OCI-LY7 (cell line): ENCODE results near the gene PML. TPM values are rescaled to one million over a fixed set of nuclear protein-coding genes. Genes with fewer than 3 reads are reported as not detected.

Source experiments
- BruUV-seq: library from RNA; stranded (reverse); fragments of 400-500 nt; replicated peaks from 2 replicates; lab custom pipeline; 2021; lab: Mats Ljungman, UMichigan
- CTCF ChIA-PET: fragments of 300-600 bp; sonication (Branson Sonifier 250); formaldehyde crosslinking; loops from one replicate; lab custom pipeline; 2022; ENCODE audit warnings: antibody characterized with exemption; ENCODE audit not compliant: unreplicated experiment; lab: Charles Lee
- POLR2A ChIA-PET: fragments of 300-600 bp; sonication (Branson Sonifier 250); formaldehyde crosslinking; loops from one replicate; lab custom pipeline; 2022; ENCODE audit warnings: antibody characterized with exemption; lab: Charles Lee
- DNase-seq: peaks from one replicate; pipeline ENCODE4 v3.0.0-alpha.2; 2015; ENCODE audit warnings: low spot score
- H2AFZ ChIP-seq: fragments of 200-600 bp; sonication (generic), shearing (Covaris generic); 2 replicates; pipeline ENCODE4 v1.6.1; 2014; ENCODE audit warnings: mild to moderate bottlenecking, antibody characterized with exemption, low read length, moderate library complexity
- H3K27ac ChIP-seq: fragments of 200-600 bp; sonication (generic); 2 replicates; pipeline ENCODE4 v1.5.1; 2014; ENCODE audit warnings: mixed run types, low read depth, mild to moderate bottlenecking, moderate library complexity, low read length, inconsistent platforms; ENCODE audit not compliant: poor library complexity, severe bottlenecking
- H3K36me3 ChIP-seq: fragments of 200-600 bp; sonication (generic); 2 replicates; pipeline ENCODE4 v1.6.1; 2014; ENCODE audit warnings: mild to moderate bottlenecking, antibody characterized with exemption, low read length, moderate library complexity, mixed read lengths; ENCODE audit not compliant: insufficient read depth
- H3K4me1 ChIP-seq: fragments of 200-600 bp; sonication (generic); 2 replicates; pipeline ENCODE4 v1.5.1; 2014; ENCODE audit warnings: mild to moderate bottlenecking, low read length; ENCODE audit not compliant: insufficient read depth, poor library complexity, severe bottlenecking
- H3K4me2 ChIP-seq: fragments of 200-600 bp; sonication (generic); 2 replicates; pipeline ENCODE4 v1.6.1; 2014; ENCODE audit warnings: mild to moderate bottlenecking, low read length
- H3K4me3 ChIP-seq: fragments of 200-600 bp; sonication (generic); 2 replicates; pipeline ENCODE4 v1.5.1; 2014; ENCODE audit warnings: mild to moderate bottlenecking, low read depth, low read length; ENCODE audit not compliant: poor library complexity, severe bottlenecking
- H3K79me2 ChIP-seq: fragments of 200-600 bp; sonication (generic); 2 replicates; pipeline ENCODE4 v1.6.1; 2016; ENCODE audit warnings: low read depth, mild to moderate bottlenecking, low read length, moderate library complexity, mixed read lengths; ENCODE audit not compliant: insufficient read depth
- H3K9me2 ChIP-seq: fragments of 200-600 bp; sonication (generic); 2 replicates; pipeline ENCODE4 v1.6.1; 2016; ENCODE audit warnings: mild to moderate bottlenecking, low read length, mixed read lengths; ENCODE audit not compliant: insufficient read depth
- H3K9me3 ChIP-seq: fragments of 200-600 bp; sonication (generic); 2 replicates; pipeline ENCODE4 v1.6.1; 2014; ENCODE audit warnings: mild to moderate bottlenecking, mixed run types, low read length, mixed read lengths
- H4K20me1 ChIP-seq: fragments of 200-600 bp; sonication (generic); 2 replicates; pipeline ENCODE4 v1.6.1; 2014; ENCODE audit warnings: mild to moderate bottlenecking, antibody characterized with exemption, low read length, moderate library complexity, mixed read lengths; ENCODE audit not compliant: insufficient read depth
- EZH2phosphoT487 ChIP-seq: fragments of 200-600 bp; sonication (generic); IDR thresholded peaks from 2 replicates; pipeline ENCODE4 v1.6.1; 2018; ENCODE audit warnings: low read depth, borderline replicate concordance, mild to moderate bottlenecking, mixed run types, antibody characterized with exemption, low read length, moderate library complexity, mixed read lengths
- intact Hi-C: fragments of 100-400 bp; cut with micrococcal nuclease; formaldehyde crosslinking; loops from one replicate; pipeline ENCODE4 v1.10.0; 2022; ENCODE audit not compliant: unreplicated experiment
- total RNA-seq, 2 experiments: library from RNA; depleted of rRNA in 1 of 2; stranded (reverse); fragments of >200 nt in 1 of 2; shearing (Covaris generic) in 1 of 2; gene quantifications; 2 replicates each; pipeline ENCODE4 v1.2.3, GENCODE V29; 2014 to 2022
- TF ChIP-seq, protein P1 (sequence below): fragments of 200-600 bp; sonication (generic); conservative IDR thresholded peaks from 2 replicates; pipeline ENCODE4 v1.5.1; 2014; ENCODE audit warnings: mild to moderate bottlenecking, antibody characterized with exemption, low read length, moderate library complexity, mixed read lengths

Gene PML
- total RNA-seq, 2 experiments from 2014 or later, result 16.9 to 26.1 TPM

GRCh38 chr15:73988445-73988969, 6.0 kb upstream of the PML start:
- no peak overlapping the region for H3K4me3 ChIP-seq
- no peaks in the 10 kb centered on the region for H3K9me2 ChIP-seq
- H3K36me3 ChIP-seq, result no peaks in the 10 kb centered on the region
- H3K4me2 ChIP-seq, result no peak overlapping the region
- H3K27ac ChIP-seq, result no peak overlapping the region
- H4K20me1 ChIP-seq, result no peaks in the 10 kb centered on the region
- H3K79me2 ChIP-seq, result no peaks in the 10 kb centered on the region
- intact Hi-C loops, result no loop called here
- no TSS peak for BruUV-seq
- DNase-seq, result no peak
- H3K9me3 ChIP-seq, result no peaks in the 10 kb centered on the region
- ChIA-PET CTCF (no interaction called here), POLR2A (interaction anchor here (1.4 kb wide), 1 partner anchor 8 kb away, joined by 3 read pairs; no protein-coding TSS in a partner anchor)
- H3K4me1 ChIP-seq, result peaks cover 14% of the 10 kb centered on the region
- TF ChIP-seq EZH2phosphoT487, result no peak
- TF ChIP-seq, protein P1, sequence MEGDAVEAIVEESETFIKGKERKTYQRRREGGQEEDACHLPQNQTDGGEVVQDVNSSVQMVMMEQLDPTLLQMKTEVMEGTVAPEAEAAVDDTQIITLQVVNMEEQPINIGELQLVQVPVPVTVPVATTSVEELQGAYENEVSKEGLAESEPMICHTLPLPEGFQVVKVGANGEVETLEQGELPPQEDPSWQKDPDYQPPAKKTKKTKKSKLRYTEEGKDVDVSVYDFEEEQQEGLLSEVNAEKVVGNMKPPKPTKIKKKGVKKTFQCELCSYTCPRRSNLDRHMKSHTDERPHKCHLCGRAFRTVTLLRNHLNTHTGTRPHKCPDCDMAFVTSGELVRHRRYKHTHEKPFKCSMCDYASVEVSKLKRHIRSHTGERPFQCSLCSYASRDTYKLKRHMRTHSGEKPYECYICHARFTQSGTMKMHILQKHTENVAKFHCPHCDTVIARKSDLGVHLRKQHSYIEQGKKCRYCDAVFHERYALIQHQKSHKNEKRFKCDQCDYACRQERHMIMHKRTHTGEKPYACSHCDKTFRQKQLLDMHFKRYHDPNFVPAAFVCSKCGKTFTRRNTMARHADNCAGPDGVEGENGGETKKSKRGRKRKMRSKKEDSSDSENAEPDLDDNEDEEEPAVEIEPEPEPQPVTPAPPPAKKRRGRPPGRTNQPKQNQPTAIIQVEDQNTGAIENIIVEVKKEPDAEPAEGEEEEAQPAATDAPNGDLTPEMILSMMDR, result no peak
- no peak overlapping the region for H2AFZ ChIP-seq

DNA sequence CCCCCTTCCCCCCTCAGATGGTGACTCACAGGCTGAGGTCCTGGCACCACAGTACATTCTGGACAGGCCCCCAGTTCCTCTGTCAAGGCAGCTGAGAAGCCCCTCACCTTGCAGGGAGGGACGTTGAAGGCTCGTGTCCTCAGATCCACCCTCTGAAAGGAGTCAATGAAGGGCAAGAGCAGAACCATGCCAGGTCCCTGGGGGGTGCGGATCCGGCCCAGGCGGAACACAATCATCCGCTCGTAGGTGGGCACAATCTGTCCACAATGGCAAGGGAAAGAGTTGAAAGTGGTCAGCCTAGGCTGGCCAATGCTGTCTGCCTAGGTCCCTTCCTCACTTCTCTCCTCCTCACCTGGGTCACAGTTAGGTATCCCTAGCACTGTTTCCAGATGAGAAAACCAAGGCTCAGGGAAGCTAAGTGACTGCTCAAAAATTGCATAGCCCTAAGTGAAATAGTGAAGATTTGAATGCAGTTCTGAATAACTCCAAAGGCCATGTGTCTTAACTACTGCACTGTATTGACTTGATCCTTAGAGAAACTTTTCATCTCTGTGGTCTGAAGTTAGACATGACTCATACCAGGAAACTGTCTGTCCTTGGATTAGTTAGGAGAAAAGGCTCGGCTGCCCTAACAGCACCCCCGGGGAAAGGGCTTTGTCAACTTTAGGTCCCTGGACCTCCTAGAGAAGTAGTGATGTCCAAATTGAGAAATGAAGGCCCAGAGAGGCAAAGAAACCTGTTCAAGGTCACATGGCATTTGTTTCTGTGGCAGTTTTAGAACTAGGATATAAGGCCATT, 5.3 kb upstream of the PML start:
- CTCF ChIA-PET, result no interaction called here
- no peak for DNase-seq
- H3K36me3 ChIP-seq, result no peaks in the 10 kb centered on the region
- POLR2A ChIA-PET, result no interaction called here
- H3K27ac ChIP-seq, result no peak overlapping the region
- no peaks in the 10 kb centered on the region for H3K9me3 ChIP-seq
- no peak overlapping the region for H2AFZ ChIP-seq
- no peak overlapping the region for H3K4me2 ChIP-seq
- peaks cover 21% of the 10 kb centered on the region for H3K4me1 ChIP-seq
- no peak for TF ChIP-seq EZH2phosphoT487
- TF ChIP-seq, protein P1, result no peak
- no TSS peak for BruUV-seq
- no peaks in the 10 kb centered on the region for H3K79me2 ChIP-seq
- intact Hi-C loops, result no loop called here
- H3K4me3 ChIP-seq, result no peak overlapping the region
- no peaks in the 10 kb centered on the region for H3K9me2 ChIP-seq
- H4K20me1 ChIP-seq, result no peaks in the 10 kb centered on the region
